ENCODE data around the gene KCTD17.

Gene KCTD17

DNA sequence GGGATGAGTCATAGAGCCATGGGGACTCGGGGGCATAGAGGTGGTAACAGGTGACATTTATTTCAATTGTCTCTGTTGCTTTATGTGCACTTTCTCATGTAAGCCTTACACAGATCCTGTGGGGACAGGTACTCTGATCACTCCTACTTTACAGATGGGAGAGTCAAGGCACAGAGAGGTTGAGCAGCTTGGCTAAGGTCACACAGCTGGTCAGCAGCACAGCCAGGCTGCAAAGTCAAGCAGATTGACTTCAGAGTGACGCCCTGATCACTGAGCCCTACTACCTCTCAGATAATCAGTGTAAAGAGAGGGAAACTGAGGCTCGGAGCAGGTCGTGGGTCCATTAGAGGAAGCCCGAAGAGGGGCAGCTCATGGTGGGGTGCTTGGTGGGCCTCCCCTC is 54.4 kb downstream of the KCTD17 start:
- no peak for DNase-seq

DNA sequence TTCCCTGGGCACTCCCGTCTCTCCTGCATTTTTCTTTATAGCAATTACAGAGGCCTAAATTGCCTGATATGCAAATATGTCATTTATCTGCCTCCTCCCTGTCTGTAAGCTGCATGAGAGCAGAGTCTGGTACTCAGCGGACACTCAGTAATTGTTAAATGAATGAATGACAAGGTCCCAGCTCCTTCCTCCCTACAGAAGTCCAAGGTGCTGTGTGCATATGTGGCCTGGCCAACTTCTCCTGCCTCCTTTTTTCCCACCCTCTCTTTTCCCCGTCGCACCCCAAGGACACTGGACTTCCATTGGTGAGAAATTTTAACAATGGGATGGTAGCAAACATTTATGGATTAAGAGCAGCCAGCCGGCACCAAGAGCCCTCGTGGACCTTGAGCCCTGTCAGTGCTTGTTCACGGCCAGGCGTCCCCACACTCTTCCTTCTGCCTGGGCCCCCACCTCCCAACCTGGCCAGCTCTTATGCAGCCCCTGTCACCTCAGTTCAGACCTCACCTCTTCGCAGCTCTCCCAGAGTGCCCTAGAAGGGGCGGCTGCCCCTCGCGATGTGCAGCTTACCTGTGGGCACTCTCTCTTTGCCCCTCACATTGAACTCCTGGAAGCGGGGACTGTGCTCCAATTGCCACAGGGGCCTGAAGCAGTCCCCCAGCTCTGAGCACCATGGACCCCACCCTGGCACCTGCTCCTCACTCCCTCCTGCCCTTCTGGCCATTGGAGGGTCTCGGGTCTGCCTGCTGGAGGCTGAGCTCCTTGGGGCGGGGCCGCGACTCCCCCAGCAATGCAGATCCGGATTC is 56.5 kb downstream of the KCTD17 start:
- DNase-seq = no peak

DNA sequence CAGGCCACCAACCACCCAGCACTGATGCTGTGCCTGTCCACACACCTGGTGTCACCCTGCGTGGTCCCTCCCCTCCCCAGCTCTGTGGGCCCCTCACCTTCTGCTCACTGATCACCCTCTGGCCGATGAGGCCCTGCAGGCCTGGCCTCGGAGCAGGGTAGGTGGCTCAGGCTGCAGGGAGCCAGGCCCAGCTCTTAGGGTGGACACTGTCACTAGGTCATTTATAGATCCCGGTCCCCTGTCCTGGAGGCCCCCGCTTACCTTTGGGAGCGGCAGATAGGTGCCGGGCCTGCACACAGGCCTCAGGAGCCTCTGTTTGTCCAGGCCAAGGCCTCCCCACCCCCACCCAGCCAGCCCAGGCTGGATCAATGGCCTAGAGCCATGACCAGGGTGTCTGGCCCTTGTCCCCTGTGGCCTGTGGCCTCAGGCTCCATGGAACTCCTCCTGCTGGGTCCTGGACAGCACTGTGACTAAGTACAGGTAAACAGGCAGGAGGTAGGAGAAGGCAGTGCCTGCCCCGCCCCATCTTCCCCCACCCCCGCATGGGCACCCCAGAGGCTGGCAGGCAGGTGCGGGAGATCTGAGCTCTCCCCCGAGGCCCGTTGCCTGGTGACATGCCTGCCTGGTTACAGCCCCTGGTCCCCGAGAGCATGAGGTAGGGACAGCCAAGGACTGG is 57.8 kb downstream of the KCTD17 start, which contains the start of gene TMPRSS6:
TSS of gene TMPRSS6 (minus strand) at position 472 of the 676 bp plus-strand sequence. CDS start 6,296 bp downstream, outside the sequence.
- DNase-seq = no peak

DNA sequence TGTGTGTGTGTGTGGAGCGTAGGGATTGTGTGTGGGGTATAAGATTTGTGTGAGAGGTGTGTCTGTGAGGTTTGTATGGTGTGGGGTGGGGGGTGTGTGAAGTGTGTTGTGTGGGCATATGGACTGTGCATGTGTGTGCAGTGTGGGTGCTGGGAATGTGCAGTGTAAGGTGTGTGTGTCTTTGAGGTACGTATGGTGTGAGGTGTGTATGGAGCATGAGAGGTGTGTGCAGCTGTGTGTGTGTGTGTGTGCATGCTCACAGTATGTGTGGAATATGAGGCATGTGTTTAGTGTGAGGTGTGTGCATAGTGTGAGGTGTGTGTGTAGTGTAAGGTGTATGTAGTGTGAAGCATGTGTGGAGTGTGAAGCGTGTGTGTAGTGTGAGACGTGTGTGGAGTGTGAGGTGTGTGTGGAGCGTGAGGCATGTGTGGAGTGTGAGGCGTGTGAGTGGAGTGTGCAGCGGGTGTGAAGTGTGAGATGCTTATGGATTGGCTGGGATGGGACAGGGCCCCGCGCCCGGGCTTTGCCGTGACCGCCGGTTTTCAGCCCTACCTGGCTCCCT is 59.7 kb downstream of the KCTD17 start:
- no peak for DNase-seq

DNA sequence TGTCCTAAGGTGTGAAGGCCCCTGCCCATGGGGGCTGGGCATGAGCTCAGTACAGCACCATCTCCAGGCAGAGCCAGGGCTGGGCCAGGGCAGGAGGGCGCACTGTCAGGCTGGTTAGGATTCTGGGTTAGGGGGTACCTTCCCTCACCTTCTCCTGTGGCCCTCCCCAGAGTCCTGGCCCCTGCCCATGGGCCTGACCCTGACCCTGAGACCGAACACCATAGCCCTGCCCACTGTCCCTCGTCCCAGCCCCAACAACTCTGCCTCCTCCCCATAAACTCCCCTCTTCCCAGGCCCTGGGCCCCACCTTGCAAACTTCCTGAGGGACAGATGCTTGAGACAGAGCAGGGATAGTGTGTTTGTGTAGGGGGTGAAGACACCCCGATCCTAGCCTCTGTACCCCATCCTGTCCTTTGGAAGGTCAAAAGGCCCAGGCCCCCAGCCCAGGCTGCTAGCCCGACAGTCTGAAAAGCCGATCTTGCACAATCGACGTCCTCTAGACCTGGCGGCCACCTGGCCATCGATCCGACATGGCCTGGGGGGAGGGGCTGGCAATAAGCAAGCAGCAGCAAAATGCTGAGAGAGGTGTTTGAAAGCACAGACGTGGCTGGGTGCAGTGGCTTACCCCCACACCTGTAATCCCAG is 60.7 kb downstream of the KCTD17 start:
- no peak for DNase-seq
